HT1080 (cell line): ENCODE measurements around the gene WDR82. TPM values are rescaled to one million over a fixed set of nuclear protein-coding genes. Genes with fewer than 3 reads are reported as not detected.
"Not testable (repeated sequence)": the region's sequence is repeated elsewhere in the genome, so short reads cannot be mapped to it uniquely, and the experiment has no call there.

ENCODE experiments used
- DNase-seq: peaks from one replicate; pipeline ENCODE4 v3.0.0-alpha.2; 2015; ENCODE audit warnings: low read depth
- total RNA-seq: library from RNA; depleted of rRNA; stranded (reverse); fragments of >200 nt; shearing (Covaris generic); gene quantifications from 2 replicates; pipeline ENCODE4 v1.2.3, GENCODE V29; 2014

WDR82 gene
- total RNA-seq, 1 experiment from 2014 or later: 72.9 TPM

DNA sequence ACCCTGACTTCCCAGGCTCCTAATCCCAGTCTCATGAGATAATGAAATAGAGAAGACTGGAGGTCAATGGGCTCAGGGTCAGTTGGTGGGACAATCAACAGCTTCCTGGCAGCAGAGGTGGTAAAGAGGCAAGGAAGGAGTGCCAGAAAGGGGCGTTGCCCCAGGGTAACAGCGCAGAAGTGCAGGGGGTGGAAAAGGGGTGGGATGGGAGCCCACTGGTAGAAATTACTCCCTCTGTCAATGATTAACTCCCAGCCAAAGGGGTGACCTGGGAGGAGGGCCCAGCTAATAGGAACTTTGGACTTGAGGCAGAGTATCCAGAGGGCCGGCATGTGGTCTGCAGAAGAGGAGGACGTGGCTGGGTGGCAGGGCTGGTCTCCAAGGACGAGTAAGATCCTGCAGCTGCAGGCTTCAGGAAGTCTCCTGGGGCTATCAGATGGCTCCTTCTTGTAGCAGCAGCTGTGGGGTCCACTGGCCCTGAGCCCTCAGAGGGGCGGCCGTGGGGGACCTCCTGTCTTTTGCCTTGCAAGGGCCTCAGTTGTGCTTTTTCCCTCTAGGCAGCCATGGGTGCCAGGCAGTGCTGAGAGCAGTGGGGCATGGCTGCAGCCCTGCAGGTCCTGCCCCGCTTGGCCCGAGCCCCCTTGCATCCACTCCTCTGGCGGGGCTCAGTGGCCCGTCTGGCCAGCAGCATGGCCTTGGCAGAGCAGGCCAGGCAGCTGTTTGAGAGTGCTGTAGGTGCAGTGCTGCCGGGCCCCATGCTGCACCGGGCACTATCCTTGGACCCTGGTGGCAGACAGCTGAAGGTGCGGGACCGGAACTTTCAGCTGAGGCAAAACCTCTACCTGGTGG lies 11.5 kb upstream of the WDR82 start:
- no peak for DNase-seq

DNA sequence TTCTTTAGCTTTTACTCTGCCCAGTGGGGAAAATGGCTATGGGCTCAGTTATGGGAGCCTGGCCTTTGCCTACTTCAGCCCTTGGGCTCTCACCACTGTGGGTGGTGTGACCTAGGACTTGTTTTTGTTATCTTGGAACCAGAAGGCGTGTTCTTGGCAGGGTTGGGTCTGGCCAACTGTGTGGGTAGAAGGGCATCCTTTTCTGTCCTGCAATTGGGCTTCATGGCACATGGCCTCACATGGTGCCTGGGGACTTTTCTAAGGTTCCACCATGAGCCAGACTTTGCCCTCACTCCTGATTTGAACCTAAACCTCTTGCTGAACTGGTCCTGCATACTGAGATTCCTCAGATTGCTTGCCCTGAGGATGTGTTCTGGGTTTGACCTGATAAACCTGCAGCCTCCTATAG lies 10.9 kb upstream of the WDR82 start:
- DNase-seq: no peak

DNA sequence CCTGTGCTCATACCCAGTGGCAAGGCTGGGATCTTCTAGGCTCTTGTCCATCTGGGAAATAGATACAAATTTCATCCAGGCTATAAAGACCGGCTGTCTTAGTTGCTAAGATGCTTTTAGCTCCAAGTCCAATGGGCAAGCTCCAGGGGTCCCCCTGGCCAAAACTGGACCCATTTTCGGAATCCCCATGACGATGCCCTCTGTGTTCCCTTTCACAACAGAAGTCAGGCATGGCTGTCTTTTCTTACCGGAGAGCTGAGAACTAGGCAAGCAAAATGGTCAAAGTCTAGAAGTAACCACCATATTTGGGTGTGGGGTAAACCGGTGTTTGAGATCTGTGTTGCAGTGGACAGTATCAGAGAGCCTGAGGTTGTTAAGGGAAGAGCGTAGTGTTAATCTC lies 10.2 kb upstream of the WDR82 start:
- DNase-seq: no peak

DNA sequence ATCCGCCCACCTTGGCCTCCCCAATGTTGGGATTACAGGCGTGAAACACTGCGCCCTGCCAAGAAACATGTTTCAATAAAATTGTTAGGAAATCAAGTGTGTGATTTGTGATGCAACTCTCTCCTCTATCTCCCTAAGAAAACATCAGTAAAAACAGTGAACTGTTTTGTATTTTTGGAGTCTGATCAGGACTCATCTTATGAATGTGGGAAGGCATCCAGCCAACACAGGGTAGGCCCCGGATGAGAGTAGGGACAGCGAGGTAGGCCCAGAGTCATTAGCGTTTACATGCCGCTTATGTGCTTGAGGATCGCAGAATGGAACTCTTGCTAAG lies 8.3 kb upstream of the WDR82 start:
- DNase-seq: no peak

- DNase-seq: not testable (repeated sequence)
These were observed 5.6 kb upstream of the WDR82 start for GRCh38 chr3:52284051-52284450.

DNA sequence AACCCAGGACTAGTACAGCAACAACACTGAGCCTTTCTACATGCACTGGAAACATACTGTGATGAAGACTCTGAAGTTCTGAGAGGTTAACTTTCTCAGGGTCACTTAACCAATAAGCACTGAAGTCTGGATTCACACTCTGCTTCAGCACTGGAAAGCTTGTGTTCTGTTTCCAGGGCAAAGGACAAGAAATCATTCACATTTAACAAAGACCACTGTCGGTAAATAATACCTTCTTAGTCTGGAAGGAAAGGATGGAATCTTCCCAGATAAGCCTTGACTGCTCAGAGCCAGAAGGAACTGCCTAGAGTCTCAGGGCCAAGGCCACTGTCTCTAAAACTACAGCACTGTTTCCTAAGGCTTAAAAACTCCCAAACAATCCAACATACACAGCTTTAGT lies 4.9 kb upstream of the WDR82 start:
- DNase-seq: no peak

- DNase-seq: no peak
These were observed 3.7 kb upstream of the WDR82 start for GRCh38 chr3:52281981-52282801.

DNA sequence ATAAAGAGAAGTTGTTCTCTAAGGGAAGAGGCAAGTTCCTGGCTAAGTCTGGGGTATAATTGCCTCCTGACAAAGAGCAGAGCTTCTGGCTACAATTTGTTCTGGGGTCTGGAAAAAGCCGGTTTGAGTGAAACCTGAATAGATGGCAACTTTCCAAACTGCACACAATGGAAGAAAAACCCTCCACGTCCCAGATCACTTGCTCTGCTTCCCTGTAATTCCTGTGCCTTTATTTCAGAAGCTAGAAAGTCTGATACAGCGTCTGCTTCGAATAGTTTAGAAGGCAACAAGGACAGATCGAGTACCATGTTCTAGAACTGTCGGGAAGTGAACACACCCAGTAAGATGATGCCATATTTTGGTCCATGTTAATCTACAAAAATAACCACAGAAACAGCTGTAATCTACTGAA lies 1.6 kb upstream of the WDR82 start:
- DNase-seq: no peak

DNA sequence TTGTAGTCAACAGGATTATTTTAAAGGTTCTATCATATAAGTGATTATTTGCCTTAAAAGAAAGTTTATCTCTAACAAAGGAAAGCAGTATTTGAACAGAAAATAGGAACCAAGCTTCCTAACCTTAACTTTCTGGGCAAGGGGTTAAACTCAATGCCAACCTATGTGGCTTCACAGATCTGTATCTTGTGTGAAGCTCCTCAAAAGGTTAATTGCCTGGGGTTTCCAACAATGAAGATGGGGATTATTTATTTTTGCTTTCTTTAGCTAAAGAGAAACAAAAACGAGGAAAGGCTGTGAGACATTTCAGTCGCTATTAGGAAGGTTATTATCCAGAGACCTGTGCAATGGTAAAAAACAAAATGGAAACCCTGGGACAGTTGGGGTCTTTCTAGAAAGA lies 1.1 kb upstream of the WDR82 start:
- no peak for DNase-seq

DNA sequence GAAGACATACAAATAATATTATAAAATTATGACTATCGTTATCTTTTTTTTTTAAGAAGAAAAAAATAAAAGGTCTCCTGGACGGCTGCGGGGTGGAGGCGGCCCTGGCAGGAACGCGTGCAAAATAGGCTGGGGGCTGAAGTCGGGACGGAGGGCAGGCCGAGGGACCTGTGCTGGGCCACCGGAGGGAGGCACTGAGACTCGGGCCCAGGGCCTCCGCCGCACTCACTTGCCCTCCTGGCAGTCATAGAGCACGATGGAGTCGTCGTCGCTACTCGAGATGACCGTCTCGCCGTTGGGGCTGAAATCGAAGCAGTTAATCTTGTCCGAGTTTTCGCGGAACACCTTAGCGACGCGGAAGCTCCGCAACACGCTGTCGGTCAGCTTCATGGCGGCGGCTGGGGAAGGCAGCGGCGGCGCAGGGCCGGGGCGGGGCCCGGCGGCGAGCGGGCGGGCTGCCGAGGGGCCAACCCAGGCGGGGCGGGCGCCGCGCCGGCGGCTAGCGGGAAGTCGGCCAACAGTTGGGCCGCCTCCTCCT lies 408 bp downstream of the WDR82 start:
- DNase-seq: peak; percentile 50

GRCh38 chr3:52277071-52277964 lies 1.1 kb downstream of the WDR82 start:
- DNase-seq: peak; percentile 62

- DNase-seq: not testable (repeated sequence)
These were observed 3.7 kb downstream of the WDR82 start for GRCh38 chr3:52274781-52275180.

GRCh38 chr3:52272831-52273230 lies 5.6 kb downstream of the WDR82 start:
- DNase-seq: no peak

DNA sequence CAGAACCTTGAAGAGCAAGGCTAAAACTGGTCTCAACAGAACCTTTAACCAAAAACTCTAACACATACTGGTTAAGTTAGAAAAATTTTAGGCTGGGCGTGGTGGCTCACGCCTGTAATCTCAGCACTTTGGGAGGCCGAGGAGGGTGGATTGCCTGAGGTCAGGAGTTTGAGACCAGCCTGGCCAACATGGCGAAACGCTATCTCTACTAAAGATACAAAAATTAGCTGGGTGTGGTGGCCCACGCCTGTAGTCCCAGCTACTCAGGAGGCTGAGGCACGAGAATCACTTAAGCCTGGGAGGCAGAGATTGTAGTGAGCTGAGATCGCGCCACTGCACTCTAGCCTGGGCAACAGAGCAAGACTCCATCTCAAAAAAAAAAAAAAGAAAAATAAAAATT lies 6.3 kb downstream of the WDR82 start:
- not testable (repeated sequence) for DNase-seq

- DNase-seq: no peak
These were observed 8.1 kb downstream of the WDR82 start for GRCh38 chr3:52270252-52270754.

GRCh38 chr3:52269776-52270175 lies 8.7 kb downstream of the WDR82 start:
- no peak for DNase-seq

GRCh38 chr3:52268036-52268435 lies 10.4 kb downstream of the WDR82 start:
- no peak for DNase-seq

DNA sequence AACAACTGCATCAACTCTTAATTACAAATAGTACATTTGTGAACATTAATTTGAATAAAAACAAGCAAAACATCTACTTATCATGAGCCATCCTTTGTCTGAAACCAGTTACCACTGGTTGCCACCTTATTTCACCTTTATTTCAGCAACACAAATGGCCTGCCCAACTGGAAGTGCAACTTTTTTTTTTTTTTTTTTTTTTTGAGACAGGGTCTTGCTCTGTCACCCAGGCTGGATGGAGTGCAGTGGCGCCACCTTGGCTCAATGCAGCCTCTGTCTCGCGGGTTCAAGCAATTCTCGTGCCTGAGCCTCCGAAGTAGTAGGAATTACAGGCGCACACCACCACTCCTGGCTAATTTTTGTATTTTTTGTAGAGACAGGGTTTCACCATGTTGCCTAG lies 13.1 kb downstream of the WDR82 start:
- no peak for DNase-seq

DNA sequence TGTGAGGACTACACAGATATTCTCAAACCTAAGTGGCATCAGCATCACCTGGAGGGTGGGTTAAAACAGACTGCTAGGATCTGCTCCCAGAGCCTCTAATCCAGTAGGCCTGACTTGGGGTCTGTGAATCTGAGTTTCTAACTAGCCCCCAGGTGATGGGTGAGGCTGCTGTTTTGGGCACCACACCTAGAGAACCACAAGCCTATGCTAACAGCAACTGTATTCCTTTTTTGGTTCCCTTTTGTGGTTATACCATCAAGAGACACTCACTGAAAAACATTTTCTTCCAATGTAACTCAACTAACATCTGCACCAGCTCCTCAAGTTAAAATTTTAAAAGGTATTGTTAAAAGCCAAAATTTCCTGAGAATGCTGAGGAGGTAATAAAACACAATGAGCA lies 16.0 kb downstream of the WDR82 start:
- no peak for DNase-seq

- no peak for DNase-seq
These were observed 19.0 kb downstream of the WDR82 start for GRCh38 chr3:52259448-52259847.

DNA sequence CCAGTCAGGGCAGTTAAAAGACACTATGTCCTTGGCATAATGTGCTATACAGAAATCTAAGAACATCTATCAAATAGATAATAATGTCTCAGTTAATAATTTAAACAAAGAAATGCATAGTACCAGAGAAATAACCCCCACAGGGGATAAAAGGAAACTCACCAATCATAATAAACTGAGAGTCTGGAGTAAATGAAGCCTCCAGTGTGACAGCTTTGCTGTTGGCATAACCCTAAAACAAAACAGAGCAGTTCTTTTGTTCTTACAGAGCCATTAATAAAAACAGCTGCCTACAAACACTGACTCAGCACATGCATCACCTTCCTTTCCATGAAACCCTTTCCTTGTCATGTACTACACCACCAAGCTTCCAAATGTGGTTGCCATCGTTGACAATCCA lies 19.4 kb downstream of the WDR82 start:
- peak; percentile 46 for DNase-seq
